RPMI8226 (cell line): ENCODE measurements around the gene GAL.

Experiments
- DNase-seq: peaks from one replicate; pipeline ENCODE4 v3.0.0-alpha.2; 2015

GAL gene

GRCh38 chr11:68683121-68683520, 1.2 kb upstream of the GAL start:
- DNase-seq = no peak

GRCh38 chr11:68683536-68684384, 584 bp upstream of the GAL start:
- no peak for DNase-seq

GRCh38 chr11:68685656-68686380, 1.5 kb downstream of the GAL start:
- DNase-seq = no peak

- no peak for DNase-seq
These were observed 2.1 kb downstream of the GAL start for GRCh38 chr11:68686486-68686885.

GRCh38 chr11:68687311-68687710, 3.0 kb downstream of the GAL start:
- no peak for DNase-seq

- DNase-seq = peak; percentile 60
These were observed 3.6 kb downstream of the GAL start for GRCh38 chr11:68687986-68688385.

- DNase-seq = no peak
These were observed 4.5 kb downstream of the GAL start for GRCh38 chr11:68688881-68689280.

GRCh38 chr11:68689737-68690625, 5.6 kb downstream of the GAL start:
- DNase-seq = no peak

- DNase-seq = no peak
These were observed 6.5 kb downstream of the GAL start for GRCh38 chr11:68690671-68691401.

- no peak for DNase-seq
These were observed 7.0 kb downstream of the GAL start for GRCh38 chr11:68691402-68691784.

- no peak for DNase-seq
These were observed 7.8 kb downstream of the GAL start for GRCh38 chr11:68692115-68692514.

GRCh38 chr11:68692871-68693483, 8.6 kb downstream of the GAL start:
- DNase-seq = no peak

GRCh38 chr11:68693484-68693882, 9.1 kb downstream of the GAL start:
- no peak for DNase-seq

- no peak for DNase-seq
These were observed 10.3 kb downstream of the GAL start for GRCh38 chr11:68694431-68695297.

- no peak for DNase-seq
These were observed 11.2 kb downstream of the GAL start for GRCh38 chr11:68695531-68695930.

GRCh38 chr11:68698993-68699392, 14.6 kb downstream of the GAL start:
- DNase-seq = no peak

- DNase-seq = no peak
These were observed 20.5 kb downstream of the GAL start for GRCh38 chr11:68704887-68705286.

- no peak for DNase-seq
These were observed 23.2 kb downstream of the GAL start for GRCh38 chr11:68707527-68707926.

GRCh38 chr11:68709062-68709461, 24.7 kb downstream of the GAL start:
- no peak for DNase-seq

- DNase-seq = no peak
These were observed 26.1 kb downstream of the GAL start for GRCh38 chr11:68710409-68710808.

- no peak for DNase-seq
These were observed 26.8 kb downstream of the GAL start for GRCh38 chr11:68711114-68711513.
